SK-N-SH treated with all-trans-retinoic acid at 6 μM for 48 hours (cell line): ENCODE measurements around the gene KRT76.

Source experiments
- ATAC-seq: fragments of 200-7000 bp; cut with Tn5 transposase; 3 replicates; pipeline ENCODE4 v1.9.1; 2020; ENCODE audit warnings: mild to moderate bottlenecking, moderate library complexity
- ARNTL ChIP-seq: fragments of 450-650 bp; formaldehyde crosslinking; IDR thresholded peaks from 2 replicates; pipeline ENCODE4 v1.5.0; 2020; ENCODE audit warnings: low read depth, mild to moderate bottlenecking, moderate library complexity, borderline replicate concordance
- BACH2 ChIP-seq: fragments of 250-450 bp; sonication (Bioruptor Pico); IDR thresholded peaks from 2 replicates; pipeline ENCODE4 v1.9.0; 2021; ENCODE audit warnings: mild to moderate bottlenecking, borderline replicate concordance
- CSDC2 ChIP-seq: fragments of 250-450 bp; sonication (Bioruptor Pico); IDR thresholded peaks from 2 replicates; pipeline ENCODE4 v1.5.0; 2020; ENCODE audit warnings: mild to moderate bottlenecking, moderate library complexity
- CSRNP3 ChIP-seq: fragments of 250-450 bp; sonication (Bioruptor Pico); IDR thresholded peaks from 2 replicates; pipeline ENCODE4 v1.5.1; 2021; ENCODE audit warnings: mild to moderate bottlenecking, moderate library complexity
- ESRRG ChIP-seq: fragments of 250-450 bp; sonication (Bioruptor Pico); IDR thresholded peaks from 2 replicates; pipeline ENCODE4 v1.6.1; 2021; ENCODE audit warnings: mild to moderate bottlenecking
- GLIS3 ChIP-seq: fragments of 250-450 bp; sonication (Bioruptor Pico); IDR thresholded peaks from 2 replicates; pipeline ENCODE4 v1.5.0; 2020; ENCODE audit warnings: mild to moderate bottlenecking, moderate library complexity
- ISL1 ChIP-seq: fragments of 250-450 bp; sonication (Bioruptor Pico); IDR thresholded peaks from 2 replicates; pipeline ENCODE4 v2.1.2; 2022; ENCODE audit warnings: mild to moderate bottlenecking, moderate library complexity
- OSR1 ChIP-seq: fragments of 250-450 bp; sonication (Bioruptor Pico); IDR thresholded peaks from 2 replicates; pipeline ENCODE4 v1.8.0; 2022; ENCODE audit warnings: moderate library complexity, mild to moderate bottlenecking, inconsistent platforms
- PATZ1 ChIP-seq: fragments of 250-450 bp; sonication (Bioruptor Pico); IDR thresholded peaks from 2 replicates; pipeline ENCODE4 v1.8.0; 2020; ENCODE audit warnings: mild to moderate bottlenecking, moderate library complexity, borderline replicate concordance
- POU6F1 ChIP-seq: fragments of 250-450 bp; sonication (Bioruptor Pico); IDR thresholded peaks from 2 replicates; pipeline ENCODE4 v1.8.0; 2021; ENCODE audit warnings: low read depth, mild to moderate bottlenecking, moderate library complexity, borderline replicate concordance
- PPARA ChIP-seq: fragments of 250-450 bp; sonication (Bioruptor Pico); IDR thresholded peaks from 2 replicates; pipeline ENCODE4 v1.5.0; 2020; ENCODE audit warnings: mild to moderate bottlenecking, borderline replicate concordance
- RARB ChIP-seq: fragments of 250-450 bp; sonication (Bioruptor Pico); IDR thresholded peaks from 2 replicates; pipeline ENCODE4 v1.8.0; 2021; ENCODE audit warnings: mild to moderate bottlenecking, moderate library complexity
- SNAI2 ChIP-seq: fragments of 250-450 bp; sonication (Bioruptor Pico); IDR thresholded peaks from 2 replicates; pipeline ENCODE4 v1.5.0; 2020; ENCODE audit warnings: mild to moderate bottlenecking, moderate library complexity
- TCF4 ChIP-seq: fragments of 250-450 bp; sonication (Bioruptor Pico); IDR thresholded peaks from 2 replicates; pipeline ENCODE4 v1.8.0; 2021; ENCODE audit warnings: mild to moderate bottlenecking, moderate library complexity, borderline replicate concordance
- TOX ChIP-seq: fragments of 250-450 bp; sonication (Bioruptor Pico); IDR thresholded peaks from 2 replicates; pipeline ENCODE4 v1.8.0; 2021; ENCODE audit warnings: mild to moderate bottlenecking, moderate library complexity, borderline replicate concordance
- TSHZ2 ChIP-seq: fragments of 250-450 bp; sonication (Bioruptor Pico); IDR thresholded peaks from 2 replicates; pipeline ENCODE4 v1.5.0; 2020; ENCODE audit warnings: mild to moderate bottlenecking, moderate library complexity
- ZC3H10 ChIP-seq: fragments of 250-450 bp; sonication (Bioruptor Pico); IDR thresholded peaks from 2 replicates; pipeline ENCODE4 v1.5.1; 2021; ENCODE audit warnings: mild to moderate bottlenecking, moderate library complexity
- ZFP3 ChIP-seq: fragments of 250-450 bp; sonication (Bioruptor Pico); IDR thresholded peaks from 2 replicates; pipeline ENCODE4 v1.5.0; 2020; ENCODE audit warnings: mild to moderate bottlenecking, moderate library complexity
- ZFP30 ChIP-seq: fragments of 450-650 bp; formaldehyde crosslinking; IDR thresholded peaks from 2 replicates; pipeline ENCODE4 v1.5.0; 2022; ENCODE audit warnings: mild to moderate bottlenecking, moderate library complexity
- ZNF70 ChIP-seq: fragments of 450-650 bp; formaldehyde crosslinking; IDR thresholded peaks from 2 replicates; pipeline ENCODE4 v1.5.0; 2020; ENCODE audit warnings: mild to moderate bottlenecking, moderate library complexity
- ZNF8 ChIP-seq: fragments of 450-650 bp; formaldehyde crosslinking; IDR thresholded peaks from 2 replicates; pipeline ENCODE4 v1.5.0; 2020; ENCODE audit warnings: mild to moderate bottlenecking, moderate library complexity

Gene KRT76

GRCh38 chr12:52756281-52756960 is 20.7 kb downstream of the KRT76 start (continued):
- no peak for TF ChIP-seq BACH2 (CRISPR knock-in tag)
- no peak for TF ChIP-seq SNAI2 (CRISPR knock-in tag)
- no peak for TF ChIP-seq ZNF70 (CRISPR knock-in tag)
- no peak for TF ChIP-seq TOX (CRISPR knock-in tag)

GRCh38 chr12:52755533-52755932 is 21.6 kb downstream of the KRT76 start:
- ATAC-seq: no peak
- TF ChIP-seq ZC3H10 (no peak), ARNTL (CRISPR knock-in tag) (no peak), CSDC2 (CRISPR knock-in tag) (no peak)

- TF ChIP-seq PATZ1 (CRISPR knock-in tag): no peak
- TF ChIP-seq PPARA: no peak
- no peak for TF ChIP-seq TOX (CRISPR knock-in tag)
- no peak for TF ChIP-seq ARNTL (CRISPR knock-in tag)
- no peak for TF ChIP-seq SNAI2 (CRISPR knock-in tag)
- no peak for TF ChIP-seq GLIS3 (CRISPR knock-in tag)
- TF ChIP-seq ISL1: no peak
- no peak for TF ChIP-seq RARB
- TF ChIP-seq OSR1 (CRISPR knock-in tag): no peak
- TF ChIP-seq ZFP30 (CRISPR knock-in tag): no peak
- no peak for TF ChIP-seq TCF4 (CRISPR knock-in tag)
- no peak for TF ChIP-seq ZNF70 (CRISPR knock-in tag)
- no peak for TF ChIP-seq CSDC2 (CRISPR knock-in tag)
- TF ChIP-seq ESRRG (CRISPR knock-in tag): no peak
- TF ChIP-seq POU6F1: no peak
- no peak for TF ChIP-seq CSRNP3 (CRISPR knock-in tag)
- no peak for TF ChIP-seq ZNF8 (CRISPR knock-in tag)
- TF ChIP-seq TSHZ2 (CRISPR knock-in tag): no peak
- TF ChIP-seq, all 23 proteins: peak for 0
- no peak for ATAC-seq
Measured at GRCh38 chr12:52754135-52754534, 23.0 kb downstream of the KRT76 start.

- ATAC-seq: no peak
- TF ChIP-seq ZNF8 (CRISPR knock-in tag) (no peak), BACH2 (CRISPR knock-in tag) (no peak), GLIS3 (CRISPR knock-in tag) (no peak), TCF4 (CRISPR knock-in tag) (no peak), ARNTL (CRISPR knock-in tag) (no peak), TOX (CRISPR knock-in tag) (no peak), ISL1 (no peak), CSDC2 (CRISPR knock-in tag) (no peak), ZC3H10 (no peak), ZNF70 (CRISPR knock-in tag) (no peak), OSR1 (CRISPR knock-in tag) (no peak), POU6F1 (no peak), TSHZ2 (CRISPR knock-in tag) (no peak), ZFP3 (CRISPR knock-in tag) (no peak)
Measured at GRCh38 chr12:52753283-52753682, 23.9 kb downstream of the KRT76 start.
